HG02943 (cell line): Measurements from ENCODE around the gene BAX.
A peak's percentile ranks its signal among the peaks of the same experiment; 100 is the strongest.

ENCODE experiments used
- ATAC-seq: cut with Tn5 transposase; IDR thresholded peaks from one replicate; pipeline ENCODE4 v1.9.1; 2021; ENCODE audit warnings: mild to moderate bottlenecking, low read depth, moderate library complexity; ENCODE audit not compliant: unreplicated experiment

The BAX gene

GRCh38 chr19:48961673-48962028 is 7.0 kb downstream of the BAX start:
- no peak for ATAC-seq

GRCh38 chr19:48962029-48962848 is 7.6 kb downstream of the BAX start:
- ATAC-seq = no peak

- ATAC-seq = no peak
Measured at GRCh38 chr19:48962849-48963165, 8.1 kb downstream of the BAX start.

- no peak for ATAC-seq
Measured at GRCh38 chr19:48963371-48964204, 8.9 kb downstream of the BAX start.

GRCh38 chr19:48964205-48965039 is 9.7 kb downstream of the BAX start:
- ATAC-seq = no peak

GRCh38 chr19:48965040-48965805 is 10.5 kb downstream of the BAX start, which contains the start of gene FTL:
Gene FTL (plus strand): TSS chr19:48965309. CDS start chr19:48965508, 199 bp downstream.
- ATAC-seq = peak; percentile 55

GRCh38 chr19:48965806-48966540 is 11.3 kb downstream of the BAX start:
- ATAC-seq = peak; percentile 11

GRCh38 chr19:48966541-48967345 is 12.1 kb downstream of the BAX start:
- no peak for ATAC-seq

GRCh38 chr19:48967346-48968178 is 12.9 kb downstream of the BAX start:
- no peak for ATAC-seq

GRCh38 chr19:48968179-48968661 is 13.5 kb downstream of the BAX start:
- ATAC-seq = no peak

- ATAC-seq = no peak
Measured at GRCh38 chr19:48968813-48969218, 14.1 kb downstream of the BAX start.

- ATAC-seq = no peak
Measured at GRCh38 chr19:48969276-48970138, 14.8 kb downstream of the BAX start.

- no peak for ATAC-seq
Measured at GRCh38 chr19:48970139-48970766, 15.6 kb downstream of the BAX start.

GRCh38 chr19:48970923-48971395 is 16.3 kb downstream of the BAX start:
- ATAC-seq = peak; percentile 47

- no peak for ATAC-seq
Measured at GRCh38 chr19:48975947-48976847, 21.5 kb downstream of the BAX start.
